SK-N-MC (cell line): ENCODE results near the gene TMEM117.

ENCODE experiments used
- EZH2 ChIP-seq: fragments of 200-600 bp; sonication (generic); IDR thresholded peaks from one replicate; pipeline ENCODE4 v1.6.1; 2017; ENCODE audit warnings: antibody characterized with exemption
- FOXP2 ChIP-seq: optimal IDR thresholded peaks from 2 replicates; pipeline ENCODE3; 2011; ENCODE audit warnings: mild to moderate bottlenecking, moderate library complexity; ENCODE audit not compliant: insufficient read depth; ENCODE audit errors: extremely low read length, control extremely low read depth
- POLR2AphosphoS5 ChIP-seq: IDR thresholded peaks from 2 replicates; pipeline ENCODE4 v1.6.1; 2012; ENCODE audit warnings: mild to moderate bottlenecking, low read depth, low read length, borderline replicate concordance

- TF ChIP-seq POLR2AphosphoS5, result no peak
- TF ChIP-seq EZH2, result no peak
- no peak for TF ChIP-seq FOXP2
These were observed 16.9 kb downstream of the TMEM117 start for GRCh38 chr12:43852744-43853143.
